ENCODE measurements around the gene NAXE.

DNA sequence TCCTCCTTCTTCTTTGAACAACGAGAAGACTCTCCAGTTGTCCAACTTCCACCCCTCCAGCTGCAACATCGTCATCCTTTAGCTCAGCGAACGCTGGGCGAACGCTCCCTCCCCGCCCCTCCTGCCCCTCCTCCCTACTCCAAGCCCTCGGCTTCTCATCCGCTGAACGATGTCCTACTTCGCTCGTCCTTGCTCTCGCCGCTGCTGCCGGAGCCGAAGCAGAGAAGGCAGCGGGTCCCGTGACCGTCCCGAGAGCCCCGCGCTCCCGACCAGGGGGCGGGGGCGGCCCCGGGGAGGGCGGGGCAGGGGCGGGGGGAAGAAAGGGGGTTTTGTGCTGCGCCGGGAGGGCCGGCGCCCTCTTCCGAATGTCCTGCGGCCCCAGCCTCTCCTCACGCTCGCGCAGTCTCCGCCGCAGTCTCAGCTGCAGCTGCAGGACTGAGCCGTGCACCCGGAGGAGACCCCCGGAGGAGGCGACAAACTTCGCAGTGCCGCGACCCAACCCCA, 50.2 kb downstream of the NAXE start, which contains the start of gene BCAN:
- no peak for TF ChIP-seq POLR2A (IDR thresholded peaks at IDR 0.05)
- TF ChIP-seq, protein P1, sequence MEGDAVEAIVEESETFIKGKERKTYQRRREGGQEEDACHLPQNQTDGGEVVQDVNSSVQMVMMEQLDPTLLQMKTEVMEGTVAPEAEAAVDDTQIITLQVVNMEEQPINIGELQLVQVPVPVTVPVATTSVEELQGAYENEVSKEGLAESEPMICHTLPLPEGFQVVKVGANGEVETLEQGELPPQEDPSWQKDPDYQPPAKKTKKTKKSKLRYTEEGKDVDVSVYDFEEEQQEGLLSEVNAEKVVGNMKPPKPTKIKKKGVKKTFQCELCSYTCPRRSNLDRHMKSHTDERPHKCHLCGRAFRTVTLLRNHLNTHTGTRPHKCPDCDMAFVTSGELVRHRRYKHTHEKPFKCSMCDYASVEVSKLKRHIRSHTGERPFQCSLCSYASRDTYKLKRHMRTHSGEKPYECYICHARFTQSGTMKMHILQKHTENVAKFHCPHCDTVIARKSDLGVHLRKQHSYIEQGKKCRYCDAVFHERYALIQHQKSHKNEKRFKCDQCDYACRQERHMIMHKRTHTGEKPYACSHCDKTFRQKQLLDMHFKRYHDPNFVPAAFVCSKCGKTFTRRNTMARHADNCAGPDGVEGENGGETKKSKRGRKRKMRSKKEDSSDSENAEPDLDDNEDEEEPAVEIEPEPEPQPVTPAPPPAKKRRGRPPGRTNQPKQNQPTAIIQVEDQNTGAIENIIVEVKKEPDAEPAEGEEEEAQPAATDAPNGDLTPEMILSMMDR (IDR thresholded peaks at IDR 0.05), result no peak
- TF ChIP-seq EP300 (IDR thresholded peaks at IDR 0.05; ENCODE audit: low read depth), result no peak
